Activated CD8-positive, alpha-beta memory T cell treated with anti-CD3 and anti-CD28 coated beads for 4 hours (primary cell): Measurements from ENCODE around the gene ADAMTS17.

ENCODE experiments used
- DNase-seq, 2 donors: peaks; one replicate each; pipeline ENCODE4 v3.0.0-alpha.2; 2020; ENCODE audit warnings: low read depth in 2 of 2

The ADAMTS17 gene

DNA sequence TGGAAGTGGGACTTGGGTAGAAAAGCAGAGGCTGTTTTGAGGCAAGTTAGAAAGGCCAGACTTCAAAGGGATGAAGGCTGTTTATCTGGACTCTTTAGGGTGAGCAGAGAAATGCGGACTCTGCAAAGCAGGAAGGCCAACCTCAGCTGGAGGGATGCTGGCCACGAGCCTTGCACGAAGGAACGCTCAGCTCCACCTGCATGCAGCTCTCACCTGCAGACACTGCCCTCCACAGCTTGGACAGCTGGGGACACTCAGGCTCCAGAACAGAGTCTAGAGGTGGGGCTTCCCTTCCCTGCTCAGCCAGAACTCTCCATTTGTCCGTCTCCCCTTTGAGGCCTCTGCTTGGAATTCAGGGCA, 229.7 kb downstream of the ADAMTS17 start:
- no peak for DNase-seq

DNA sequence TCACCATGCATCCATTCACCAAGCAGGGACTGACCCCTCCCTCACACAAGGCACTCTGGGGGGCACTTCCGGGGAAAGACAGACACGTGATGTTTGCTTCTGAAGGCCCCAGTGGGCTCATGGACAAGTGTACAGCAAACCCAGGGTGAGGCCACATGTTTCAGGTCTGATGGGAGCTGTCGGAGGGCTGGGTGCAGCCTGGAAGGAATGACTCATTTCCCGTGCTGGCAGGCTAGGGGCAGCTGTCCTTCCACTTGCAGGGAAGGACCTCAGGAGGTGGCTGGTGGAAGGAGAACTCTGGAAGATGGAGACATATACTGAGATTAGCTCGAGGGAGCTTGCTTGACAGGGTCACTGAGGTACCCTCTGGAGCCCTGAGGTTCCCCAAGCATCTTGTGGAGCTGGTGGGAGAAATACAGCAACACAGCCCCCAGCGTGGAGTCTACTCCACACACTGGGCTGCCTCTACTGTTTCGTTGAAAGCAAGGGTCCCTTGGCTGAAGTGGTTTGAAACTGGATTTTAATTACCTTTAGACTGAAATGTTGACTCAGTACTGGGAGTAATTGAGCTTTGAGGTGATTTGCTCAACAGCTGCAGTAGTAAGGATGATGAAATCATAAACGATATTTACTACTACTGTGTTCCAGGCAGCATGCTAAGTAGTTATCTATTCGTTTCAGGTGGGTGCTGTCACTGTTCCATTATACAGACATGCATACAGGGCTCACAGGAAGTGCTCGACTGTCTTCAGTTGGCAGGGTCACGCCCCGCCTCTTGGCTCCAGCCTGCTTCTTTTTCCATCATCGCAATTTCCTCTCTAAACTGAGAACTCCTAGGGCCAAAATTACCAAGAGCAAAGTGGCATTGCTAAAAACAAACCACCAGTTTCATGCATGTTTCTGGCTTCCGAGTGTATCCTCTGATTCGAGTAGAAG, 230.4 kb downstream of the ADAMTS17 start:
- no peak for DNase-seq

DNA sequence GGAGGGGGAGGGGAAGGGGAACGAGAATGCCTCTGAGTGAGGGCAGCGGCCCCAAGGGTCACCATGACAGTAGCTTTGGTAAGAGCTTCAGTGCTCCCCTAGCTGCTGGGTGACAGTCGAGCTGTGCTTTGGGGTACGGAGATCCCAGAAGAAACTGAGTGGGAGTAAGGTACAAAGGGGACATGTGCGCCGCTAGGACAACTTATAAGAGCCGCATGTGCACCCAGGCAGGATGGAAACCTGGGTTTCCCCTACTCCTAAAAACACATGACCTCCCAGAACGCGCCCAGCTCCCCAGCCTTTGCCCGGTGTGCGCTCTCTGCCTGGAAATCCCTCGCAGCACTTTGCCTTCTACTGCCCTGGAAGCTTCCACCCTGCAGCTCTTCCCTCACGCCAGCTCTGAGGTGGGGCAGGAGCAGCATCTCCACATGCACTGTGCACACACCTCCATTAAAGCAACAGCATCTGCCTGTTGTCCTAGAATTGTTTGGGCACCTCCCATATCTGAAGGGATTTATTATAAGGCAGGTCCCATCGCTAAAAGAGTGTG, 232.2 kb downstream of the ADAMTS17 start:
- DNase-seq: no peak

DNA sequence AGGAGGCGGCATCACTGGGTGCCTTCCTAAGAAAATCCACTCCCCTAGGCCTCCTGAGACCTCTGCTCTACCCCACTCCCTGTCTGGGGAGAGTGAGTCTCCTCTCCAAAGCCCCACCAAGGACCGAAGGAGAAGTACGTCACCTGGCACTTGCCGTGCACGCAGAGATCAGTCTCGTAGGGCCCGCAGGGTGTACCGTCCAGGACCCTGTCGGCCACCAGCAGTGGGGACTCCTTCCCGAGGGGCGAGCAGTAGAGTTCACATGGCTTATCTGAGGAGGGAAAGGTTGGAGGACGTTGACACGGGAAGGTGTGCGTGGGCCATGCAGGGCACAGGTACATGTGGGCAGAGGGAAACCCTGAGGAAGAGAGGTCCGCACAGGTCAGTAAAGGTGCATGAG, 232.9 kb downstream of the ADAMTS17 start:
- no peak for DNase-seq

DNA sequence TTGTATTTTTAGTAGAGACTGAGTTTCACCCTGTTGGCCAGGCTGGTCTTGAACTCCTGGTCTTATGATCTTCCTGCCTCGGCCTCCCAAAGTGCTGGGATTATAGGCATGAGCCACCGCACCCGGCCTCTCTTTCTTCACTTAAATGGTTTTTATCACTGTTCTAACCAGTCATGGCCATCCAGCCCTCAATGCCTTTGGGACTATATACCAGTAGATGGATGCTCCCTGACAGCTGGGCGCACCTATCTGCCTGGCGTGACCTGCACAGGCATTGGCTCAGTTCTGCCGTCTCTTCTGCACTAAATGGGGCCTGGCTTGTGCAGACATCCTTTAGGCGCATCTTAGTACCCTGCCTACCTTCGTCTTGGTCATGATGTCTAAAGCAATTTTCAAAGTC, 233.4 kb downstream of the ADAMTS17 start:
- no peak for DNase-seq

DNA sequence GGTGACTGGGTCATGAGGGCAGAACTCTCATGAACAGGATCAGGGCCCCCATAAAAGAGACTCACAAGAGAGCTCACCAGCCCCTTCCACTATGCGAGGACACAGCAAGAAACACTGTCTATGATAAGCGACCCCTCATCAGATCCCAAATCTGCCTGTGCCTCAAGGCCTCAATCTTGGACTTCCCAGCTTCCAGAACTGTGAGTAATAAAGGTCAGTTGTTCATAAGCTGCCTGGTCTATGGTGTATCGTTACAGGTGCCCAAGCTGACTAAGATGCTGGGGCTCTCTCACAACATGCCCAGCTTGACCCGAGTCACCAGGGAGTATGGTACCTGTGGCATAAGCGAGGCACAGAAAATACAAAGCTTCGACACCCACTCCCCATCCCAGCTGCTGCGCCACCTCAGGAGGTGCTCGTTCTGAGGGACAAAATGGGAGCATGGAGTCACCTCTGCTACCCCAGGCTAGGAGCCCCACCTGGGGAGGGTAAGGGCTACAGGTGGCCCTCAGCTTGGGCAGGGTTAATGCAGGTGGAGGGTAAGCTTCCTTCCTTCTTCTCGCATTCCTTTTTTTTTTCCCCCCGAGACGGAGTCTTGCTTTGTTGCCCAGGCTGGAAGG, 234.1 kb downstream of the ADAMTS17 start:
- DNase-seq: no peak

DNA sequence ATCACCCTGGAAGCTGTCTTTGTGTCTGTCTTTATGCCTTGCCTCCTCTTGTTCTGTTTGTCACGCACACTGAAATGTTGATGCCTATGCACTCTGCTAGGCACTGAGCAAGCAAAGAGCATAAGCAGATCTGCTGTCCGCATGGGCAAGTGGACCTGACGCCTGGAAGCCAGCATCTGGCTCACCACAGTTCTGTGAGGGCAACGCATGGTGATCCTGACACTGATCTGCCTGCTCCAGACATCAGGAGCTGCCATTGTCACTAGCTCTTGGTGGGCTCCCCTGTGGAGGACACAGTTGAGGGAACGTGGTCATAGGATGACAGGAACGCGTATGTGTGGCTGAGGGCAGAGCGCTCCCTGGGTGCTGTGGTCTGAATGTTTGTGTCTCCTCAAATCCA, 234.6 kb downstream of the ADAMTS17 start:
- DNase-seq: no peak

DNA sequence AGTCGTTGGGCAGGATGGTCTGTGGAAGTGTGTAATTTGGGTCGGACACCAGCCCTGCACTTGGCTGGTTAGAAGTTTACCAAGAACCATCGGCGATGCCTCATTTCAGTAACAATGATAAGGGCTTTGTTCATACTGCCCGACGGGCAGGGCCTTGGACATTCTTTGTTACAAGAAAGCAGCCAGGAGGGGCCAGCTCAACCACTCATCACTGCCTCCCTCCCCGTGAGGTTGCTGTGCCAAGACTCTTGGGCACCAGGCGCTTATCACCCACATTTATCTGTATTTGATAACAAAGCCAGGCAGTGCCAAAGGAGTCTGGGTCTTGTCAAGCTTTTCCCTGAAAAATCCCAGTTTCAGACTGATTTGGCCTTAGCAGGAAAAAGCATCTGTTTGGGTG, 235.0 kb downstream of the ADAMTS17 start:
- DNase-seq: no peak

DNA sequence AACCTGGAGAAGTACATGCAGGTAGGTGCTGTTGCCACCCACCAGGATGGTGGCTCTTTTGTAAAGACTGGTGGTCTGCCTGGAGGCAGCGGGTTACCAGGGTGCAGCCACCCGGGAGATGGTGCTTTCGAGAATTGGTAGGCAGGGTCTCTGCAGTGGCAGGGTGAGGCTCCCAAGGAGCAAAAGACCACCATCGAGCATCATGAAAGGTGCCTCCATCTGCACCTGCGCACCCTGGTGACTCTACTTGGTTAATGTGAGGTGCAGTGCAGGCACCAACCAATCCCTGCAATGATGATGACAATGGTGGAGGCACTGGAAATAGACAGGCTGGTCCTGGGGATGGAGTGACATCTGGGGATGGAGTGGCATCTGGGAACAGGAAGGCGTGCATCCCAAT, 236.7 kb downstream of the ADAMTS17 start:
- DNase-seq: no peak

DNA sequence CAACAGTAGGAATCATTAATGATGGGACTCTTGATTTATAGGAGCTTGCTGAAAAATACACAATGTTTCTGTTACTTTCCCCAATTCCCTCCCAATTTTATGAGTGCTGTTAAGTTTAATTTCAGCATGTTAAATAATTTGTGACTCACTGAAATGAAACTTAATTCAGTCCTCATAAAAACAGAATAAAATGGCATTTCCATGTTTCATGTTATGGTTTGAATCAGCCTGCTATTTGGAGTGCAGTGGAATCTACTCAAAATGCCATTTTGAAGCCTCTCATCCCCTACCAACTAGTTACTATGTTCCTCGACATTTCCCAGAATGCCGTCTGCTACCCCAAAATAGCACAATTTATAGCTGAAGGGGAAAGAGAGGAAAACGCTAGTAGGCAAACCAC, 237.5 kb downstream of the ADAMTS17 start:
- no peak for DNase-seq

DNA sequence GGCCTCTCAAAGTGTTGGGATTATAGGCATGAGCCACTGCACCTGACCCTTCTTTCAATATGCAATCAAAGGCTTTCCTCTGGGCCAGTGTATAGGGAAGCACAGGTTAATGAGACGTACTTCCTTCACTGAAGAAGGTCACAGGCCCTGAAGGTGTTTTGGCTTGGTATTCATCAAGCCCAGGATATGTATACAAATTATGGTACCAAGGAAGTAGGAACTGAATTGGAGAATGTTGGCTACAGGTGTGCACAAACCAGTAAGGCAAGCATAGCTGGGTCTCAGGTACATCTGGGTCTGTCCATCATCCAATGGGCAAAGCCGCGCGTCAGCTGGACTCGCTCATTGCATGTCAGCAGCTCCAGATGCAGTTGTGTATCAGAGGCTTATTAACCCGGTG, 237.9 kb downstream of the ADAMTS17 start:
- no peak for DNase-seq

DNA sequence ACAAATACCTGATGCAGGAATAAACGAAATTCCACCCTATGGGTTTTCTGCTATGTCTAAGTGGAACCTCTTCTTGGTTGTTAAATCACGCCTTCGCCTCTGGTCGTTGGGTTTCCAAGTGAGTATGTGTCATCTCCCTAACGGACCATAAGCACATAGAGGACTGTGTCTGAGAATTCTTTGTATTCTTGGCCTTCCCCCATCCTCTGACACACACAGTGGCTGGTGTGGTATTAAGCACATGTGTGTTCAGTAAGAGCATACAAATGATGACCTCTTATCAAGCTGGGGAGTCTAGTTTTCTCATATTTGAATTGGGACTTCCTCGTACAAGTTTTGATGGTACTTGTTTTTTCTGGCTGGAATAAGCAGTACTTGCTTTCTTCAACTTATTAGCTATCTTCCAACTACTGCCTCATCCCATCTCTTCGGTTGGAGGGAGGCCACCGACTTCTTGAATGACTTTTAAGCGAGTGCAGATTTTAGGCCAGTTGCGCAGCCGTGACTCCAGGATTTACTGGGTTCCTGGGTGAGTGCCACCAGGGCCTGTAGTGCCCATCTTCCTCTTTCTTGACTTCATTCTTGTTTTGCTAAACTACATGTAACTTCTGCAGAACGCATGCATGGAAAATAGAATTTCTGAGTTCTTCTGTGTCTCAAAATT, 240.2 kb downstream of the ADAMTS17 start:
- no peak for DNase-seq

DNA sequence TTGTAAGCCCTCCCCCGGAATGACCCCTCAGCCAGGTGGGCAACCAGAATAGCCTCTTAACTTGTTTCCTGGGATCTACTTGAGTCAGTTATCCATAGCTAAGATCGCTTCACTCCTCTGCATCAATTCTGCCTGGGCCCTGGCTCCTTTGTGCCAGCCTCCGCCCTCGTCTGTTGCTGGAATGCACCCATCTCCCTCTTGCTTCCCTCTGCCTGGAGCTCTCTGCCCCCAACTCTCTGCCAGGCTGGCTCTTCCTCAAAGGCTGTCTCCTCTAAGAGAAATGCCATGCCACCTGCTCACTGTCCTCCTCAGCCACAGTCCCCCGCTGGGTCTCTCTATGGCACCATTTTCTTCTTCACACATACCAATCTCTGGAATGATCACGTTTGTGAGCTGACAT, 240.8 kb downstream of the ADAMTS17 start:
- DNase-seq: no peak

DNA sequence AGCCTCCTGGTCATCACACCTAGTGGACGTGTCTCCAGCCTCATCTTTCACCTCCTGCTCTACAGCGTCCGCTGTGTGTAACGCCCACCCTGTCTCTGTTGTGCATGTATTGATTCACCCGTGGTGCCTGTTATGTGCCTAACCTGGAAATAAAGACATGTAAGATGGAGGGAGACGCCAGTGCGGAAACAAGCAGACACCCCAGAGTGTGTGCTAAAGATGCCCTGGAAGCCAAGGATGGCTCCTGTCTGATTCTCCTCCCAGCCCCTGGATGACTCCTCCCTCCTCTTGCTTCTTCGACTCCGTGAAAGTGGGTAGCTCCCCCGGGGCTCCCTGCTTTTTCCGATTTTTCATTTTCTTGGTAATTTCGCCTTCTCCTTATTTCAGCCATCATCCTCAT, 241.8 kb downstream of the ADAMTS17 start:
- DNase-seq: no peak

DNA sequence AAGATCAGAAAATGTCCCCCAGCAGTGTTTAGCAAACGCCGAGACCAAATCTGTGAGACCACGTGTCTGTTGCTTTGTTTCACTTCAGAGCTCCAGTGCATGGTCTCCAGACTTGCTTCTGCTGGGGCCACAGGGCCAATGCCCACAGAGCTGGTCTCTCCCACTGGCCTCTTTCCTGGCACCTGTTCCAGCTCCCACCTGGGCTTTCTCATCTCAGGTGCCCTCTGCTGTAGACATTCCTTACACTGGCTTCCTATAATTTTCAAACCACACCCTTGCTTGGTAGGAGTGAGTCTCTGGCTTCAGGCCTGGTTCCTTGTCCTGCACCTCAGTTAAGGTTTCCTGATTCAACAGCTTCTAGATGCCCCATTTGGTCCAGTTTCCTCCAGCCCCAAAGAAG, 243.1 kb downstream of the ADAMTS17 start:
- no peak for DNase-seq

DNA sequence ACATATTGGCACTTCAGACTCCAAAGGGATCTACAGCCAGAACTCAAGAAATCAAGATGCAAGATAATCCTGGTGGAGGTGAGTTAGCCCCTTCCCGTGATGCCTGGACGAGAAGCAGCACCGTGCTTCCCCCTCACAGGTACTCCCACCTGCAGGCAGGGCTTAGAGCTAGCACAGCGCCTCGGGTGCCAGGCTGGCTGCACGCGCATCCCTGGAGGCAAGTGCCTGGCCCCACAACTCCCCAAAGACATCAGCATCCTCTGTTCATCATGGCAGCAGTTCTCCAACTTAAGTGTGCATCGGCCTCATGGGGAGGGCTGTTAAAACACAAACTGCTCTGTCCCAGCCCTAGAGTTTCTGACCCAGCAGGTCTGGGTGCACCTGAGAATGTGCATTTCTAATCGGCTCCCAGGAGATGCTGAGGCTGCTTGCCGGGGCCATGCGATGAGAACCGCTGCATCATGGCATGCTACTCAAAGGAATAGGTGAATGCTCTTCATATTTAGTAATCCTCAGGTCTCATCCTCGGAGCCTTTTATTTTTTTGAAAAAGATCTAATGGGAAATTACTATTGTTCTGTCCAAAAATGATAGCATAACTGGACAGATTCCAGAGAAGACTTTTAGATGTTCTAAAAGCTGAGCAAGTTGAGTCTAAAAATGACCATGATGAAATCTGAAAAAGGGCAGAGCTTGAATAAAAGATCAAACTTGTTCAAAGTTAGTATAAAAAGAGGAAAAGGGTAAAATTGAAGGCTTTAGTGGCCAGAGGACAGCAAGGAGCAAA, 244.2 kb downstream of the ADAMTS17 start:
- DNase-seq: no peak

DNA sequence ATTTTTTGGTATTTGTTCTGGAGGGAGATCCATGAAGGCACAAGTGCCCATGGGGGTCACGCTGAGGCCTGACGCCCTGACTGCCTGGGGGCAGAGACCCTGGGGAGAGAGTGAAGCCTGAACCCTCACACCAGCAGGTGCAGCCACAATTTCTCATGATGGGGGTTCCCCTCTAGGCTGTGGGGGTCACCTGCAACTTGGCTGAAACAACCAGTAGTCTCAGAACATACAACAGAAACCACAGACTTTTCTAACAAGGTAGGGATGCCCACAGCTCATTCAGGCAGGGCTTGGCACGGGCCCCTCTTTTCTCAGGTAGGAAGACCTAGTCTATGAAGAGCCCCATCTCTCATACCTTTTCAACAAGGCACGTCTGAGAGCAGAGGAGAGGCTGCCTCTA, 245.1 kb downstream of the ADAMTS17 start:
- DNase-seq: no peak

DNA sequence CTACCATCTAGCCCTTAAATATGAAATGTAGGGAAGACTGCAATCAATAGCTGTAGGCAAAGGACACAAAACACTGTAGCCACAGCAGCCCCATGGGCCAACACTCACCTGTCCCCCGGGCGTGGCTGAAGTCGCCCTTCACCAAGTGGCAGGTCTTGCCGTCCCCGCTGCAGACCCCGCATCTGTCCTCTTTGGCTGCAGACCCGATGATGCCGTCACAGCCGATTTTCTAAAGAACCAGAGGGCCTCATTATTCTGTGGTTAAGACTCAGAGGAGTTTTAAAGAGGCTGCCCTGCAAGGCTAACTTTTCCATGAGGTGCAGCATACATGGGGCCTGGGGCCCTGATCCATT, 245.6 kb downstream of the ADAMTS17 start:
- DNase-seq: no peak

DNA sequence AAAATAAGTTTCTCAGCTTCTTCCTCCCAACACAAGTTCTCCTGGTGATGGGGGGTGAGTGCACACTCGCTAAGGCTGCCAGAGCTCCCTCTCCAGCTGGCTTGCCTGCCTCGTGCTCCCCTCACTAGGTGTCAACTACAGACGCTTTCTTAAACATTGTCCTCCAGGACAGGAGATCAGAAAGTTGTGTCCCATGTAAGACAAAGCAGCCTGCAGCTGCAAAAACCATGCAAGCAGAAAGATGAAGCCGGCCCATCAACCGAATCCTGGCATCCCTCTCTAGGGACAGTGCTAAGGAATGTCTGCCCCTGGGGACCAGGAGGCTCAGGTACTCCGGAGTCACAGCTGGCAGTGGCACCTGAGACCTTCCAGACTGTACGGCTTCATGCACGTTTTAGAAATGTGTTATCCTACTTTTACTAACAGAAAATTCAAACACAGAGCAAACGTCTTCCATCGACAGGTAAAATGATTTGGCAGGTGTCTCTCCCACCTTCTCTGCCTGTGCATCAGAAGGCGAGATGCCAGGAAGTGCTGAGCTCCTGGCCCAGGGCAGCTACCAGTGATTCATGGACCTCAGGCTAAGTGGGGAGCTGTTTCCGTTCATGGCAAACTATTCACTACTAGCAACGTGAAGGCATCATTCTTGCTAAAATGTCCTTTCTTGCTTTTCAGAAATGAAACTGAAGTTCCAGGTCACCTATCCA, 246.1 kb downstream of the ADAMTS17 start:
- no peak for DNase-seq

DNA sequence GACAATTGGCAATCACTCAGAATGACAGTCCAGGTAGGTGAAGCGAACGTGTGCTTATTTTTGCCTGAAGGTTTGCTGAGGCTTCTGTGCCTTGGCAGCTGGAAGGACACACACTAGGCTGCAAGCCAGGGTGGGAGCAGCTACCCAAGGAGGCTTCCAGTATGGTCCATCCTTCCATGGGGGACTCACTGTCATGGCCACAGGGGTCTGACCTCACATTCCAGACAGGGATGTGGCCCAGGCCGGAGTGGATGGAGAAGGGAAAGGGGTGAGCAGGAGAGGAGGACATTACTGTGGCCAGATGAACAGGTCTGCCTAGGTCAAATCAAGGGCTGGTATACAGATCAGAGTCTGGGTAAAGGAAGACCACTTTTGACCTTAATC, 247.7 kb downstream of the ADAMTS17 start:
- DNase-seq: no peak
